ENCODE data around the gene CACNA1E. TPM values are rescaled to one million over a fixed set of nuclear protein-coding genes. Genes with fewer than 3 reads are reported as not detected.

Gene CACNA1E
- total RNA-seq, 1 experiment from 2014 or later = 0.46 TPM

GRCh38 chr1:181712711-181713110, 229.4 kb downstream of the CACNA1E start:
- H3K9ac ChIP-seq (ENCODE audit: extremely low read depth, insufficient read length, low read length) = no peak overlapping the region
- no peaks in the 10 kb centered on the region; a peak in 1 of 7 replicates for H3K36me3 Mint-ChIP-seq (ENCODE audit: insufficient read depth in 1 of 3, low read depth in 3 of 3)
- TF ChIP-seq, protein P1, sequence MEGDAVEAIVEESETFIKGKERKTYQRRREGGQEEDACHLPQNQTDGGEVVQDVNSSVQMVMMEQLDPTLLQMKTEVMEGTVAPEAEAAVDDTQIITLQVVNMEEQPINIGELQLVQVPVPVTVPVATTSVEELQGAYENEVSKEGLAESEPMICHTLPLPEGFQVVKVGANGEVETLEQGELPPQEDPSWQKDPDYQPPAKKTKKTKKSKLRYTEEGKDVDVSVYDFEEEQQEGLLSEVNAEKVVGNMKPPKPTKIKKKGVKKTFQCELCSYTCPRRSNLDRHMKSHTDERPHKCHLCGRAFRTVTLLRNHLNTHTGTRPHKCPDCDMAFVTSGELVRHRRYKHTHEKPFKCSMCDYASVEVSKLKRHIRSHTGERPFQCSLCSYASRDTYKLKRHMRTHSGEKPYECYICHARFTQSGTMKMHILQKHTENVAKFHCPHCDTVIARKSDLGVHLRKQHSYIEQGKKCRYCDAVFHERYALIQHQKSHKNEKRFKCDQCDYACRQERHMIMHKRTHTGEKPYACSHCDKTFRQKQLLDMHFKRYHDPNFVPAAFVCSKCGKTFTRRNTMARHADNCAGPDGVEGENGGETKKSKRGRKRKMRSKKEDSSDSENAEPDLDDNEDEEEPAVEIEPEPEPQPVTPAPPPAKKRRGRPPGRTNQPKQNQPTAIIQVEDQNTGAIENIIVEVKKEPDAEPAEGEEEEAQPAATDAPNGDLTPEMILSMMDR (conservative IDR thresholded peaks at IDR 0.05) = no peak
- no peak overlapping the region for H4K5ac ChIP-seq (ENCODE audit: insufficient read length, low read depth, low read length)
- no peak overlapping the region for H4K8ac ChIP-seq (replicated peaks; ENCODE audit: insufficient read length, low read depth, low read length)
- peaks cover 7% of the 10 kb centered on the region; the same call in 1 of the 2 replicates for H3K4me1 ChIP-seq (ENCODE audit: insufficient read depth, low read length)
- no peaks in the 10 kb centered on the region for H3K23me2 ChIP-seq (ENCODE audit: insufficient read length, low read depth, low read length, poor library complexity, severe bottlenecking)
- H3K4me1 Mint-ChIP-seq = peaks cover 25 to 31% of the 10 kb centered on the region in 2 experiments
- DNase-seq = no peak
- H2BK12ac ChIP-seq (ENCODE audit: insufficient read length, low read depth, low read length) = no peak overlapping the region
- H2BK120ac ChIP-seq (ENCODE audit: low read depth, low read length, poor library complexity, severe bottlenecking) = no peak overlapping the region
- no peak overlapping the region for H2AK5ac ChIP-seq (ENCODE audit: insufficient read length, low read length)
- H3K56ac ChIP-seq (ENCODE audit: insufficient read length, low read depth, low read length) = no peak overlapping the region
- no peaks in the 10 kb centered on the region for H3K9me3 ChIP-seq (ENCODE audit: control insufficient read depth, low read depth, low read length)
- H4K20me1 ChIP-seq (ENCODE audit: control insufficient read depth, insufficient read depth, insufficient read length) = no peaks in the 10 kb centered on the region
- no peak overlapping the region for H2BK15ac ChIP-seq (ENCODE audit: low read depth, low read length)
- no peak overlapping the region for H2BK5ac ChIP-seq (ENCODE audit: insufficient read length, low read length)
- no peak overlapping the region for H3K4ac ChIP-seq (ENCODE audit: low read depth, low read length)
- H4K91ac ChIP-seq (ENCODE audit: insufficient read length, low read depth, low read length) = no peak overlapping the region
- peaks cover 4% of the 10 kb centered on the region for H3K27me3 Mint-ChIP-seq (ENCODE audit: low read depth)
- H3K27me3 ChIP-seq (ENCODE audit: insufficient read depth, low read length) = no peaks in the 10 kb centered on the region
- H3K23ac ChIP-seq (ENCODE audit: insufficient read length, low read depth, low read length) = no peak overlapping the region
- no CpG with 5 or more reads among the region's 9 CpGs for WGBS (ENCODE audit: extremely low coverage, insufficient read length, low lambda C conversion rate)
- no peak overlapping the region for H3K4me2 ChIP-seq (ENCODE audit: insufficient read depth, insufficient read length, low read length)
- no peak overlapping the region for H3T11ph ChIP-seq (ENCODE audit: low read length)
- no peak overlapping the region for H2BK20ac ChIP-seq (ENCODE audit: low read depth, low read length, poor library complexity, severe bottlenecking)
- H3K14ac ChIP-seq (ENCODE audit: insufficient read depth, low read length) = no peak overlapping the region
- no peaks in the 10 kb centered on the region for H3K79me1 ChIP-seq (ENCODE audit: insufficient read depth, low read depth, low read length, poor library complexity, severe bottlenecking)
- no peak overlapping the region for H3K27ac ChIP-seq (ENCODE audit: insufficient read length, low read depth, low read length)
- H3K9me3 Mint-ChIP-seq = no peaks in the 10 kb centered on the region; a peak in 1 of 5 replicates
- H3K27ac Mint-ChIP-seq = no peak overlapping the region; a peak in 1 of 7 replicates
- no peak overlapping the region for H3K4me3 Mint-ChIP-seq
- no peak overlapping the region for H2AFZ ChIP-seq (ENCODE audit: low read length)
- H3K18ac ChIP-seq (ENCODE audit: insufficient read length, low read depth, low read length) = no peak overlapping the region
- no peaks in the 10 kb centered on the region for H3K79me2 ChIP-seq (ENCODE audit: insufficient read depth, low read length)
